HG03175 (cell line): ENCODE measurements around the gene NASP.

Experiments used
- ATAC-seq: cut with Tn5 transposase; IDR thresholded peaks from one replicate; pipeline ENCODE4 v1.9.1; 2021; ENCODE audit warnings: mild to moderate bottlenecking, moderate library complexity; ENCODE audit not compliant: unreplicated experiment

The NASP gene

GRCh38 chr1:45617618-45618017, 33.8 kb downstream of the NASP start:
- no peak for ATAC-seq

GRCh38 chr1:45619149-45619921, 35.5 kb downstream of the NASP start:
- no peak for ATAC-seq

- ATAC-seq = no peak
These were observed 37.0 kb downstream of the NASP start for GRCh38 chr1:45620588-45621500.

- ATAC-seq = no peak
These were observed 37.6 kb downstream of the NASP start for GRCh38 chr1:45621501-45621836.

- no peak for ATAC-seq
These were observed 38.2 kb downstream of the NASP start for GRCh38 chr1:45621895-45622523.

- ATAC-seq = no peak
These were observed 38.9 kb downstream of the NASP start for GRCh38 chr1:45622524-45623394.

- ATAC-seq = no peak
These were observed 40.1 kb downstream of the NASP start, which contains the start of gene CCDC17 for GRCh38 chr1:45623972-45624371. Gene CCDC17 (minus strand): TSS chr1:45624054. CDS start chr1:45623909, 145 bp downstream.

GRCh38 chr1:45629035-45629434, 45.2 kb downstream of the NASP start:
- ATAC-seq = no peak

GRCh38 chr1:45630429-45630828, 46.6 kb downstream of the NASP start:
- ATAC-seq = no peak

GRCh38 chr1:45635211-45635610, 51.4 kb downstream of the NASP start:
- no peak for ATAC-seq

- ATAC-seq = no peak
These were observed 56.5 kb downstream of the NASP start for GRCh38 chr1:45640293-45640692.

- ATAC-seq = no peak
These were observed 59.5 kb downstream of the NASP start for GRCh38 chr1:45643321-45643720.

GRCh38 chr1:45643978-45644377, 60.1 kb downstream of the NASP start:
- ATAC-seq = no peak

GRCh38 chr1:45644661-45645060, 60.8 kb downstream of the NASP start:
- ATAC-seq = no peak

- ATAC-seq = no peak
These were observed 63.6 kb downstream of the NASP start for GRCh38 chr1:45647248-45648021.

GRCh38 chr1:45654540-45655280, 70.9 kb downstream of the NASP start:
- no peak for ATAC-seq

GRCh38 chr1:45656573-45657226, 72.9 kb downstream of the NASP start:
- ATAC-seq = no peak

GRCh38 chr1:45658171-45658570, 74.3 kb downstream of the NASP start:
- no peak for ATAC-seq

GRCh38 chr1:45659222-45659621, 75.4 kb downstream of the NASP start:
- no peak for ATAC-seq
